ENCODE results near the gene BPIFB3. TPM values are rescaled to one million over a fixed set of nuclear protein-coding genes. Genes with fewer than 3 reads are reported as not detected.

Gene BPIFB3
- total RNA-seq, result not detected

GRCh38 chr20:33053291-33054106 lies at the start of gene BPIFB3:
TSS of gene BPIFB3 (plus strand) at chr20:33053903. CDS start at chr20:33055436, 1,533 bp downstream.

GRCh38 chr20:33004141-33004751 lies 49.5 kb upstream of the BPIFB3 start, which contains the start of gene SUN5:
TSS of gene SUN5 (minus strand) at chr20:33004433. CDS start at chr20:33004340, 93 bp downstream.

GRCh38 chr20:33007376-33008335 lies 46.0 kb upstream of the BPIFB3 start, which contains the start of gene BPIFB2:
TSS of gene BPIFB2 (plus strand) at chr20:33007704. CDS start at chr20:33008575, 871 bp downstream.

GRCh38 chr20:33031531-33031930 lies 22.2 kb upstream of the BPIFB3 start, which contains the start of gene BPIFB6:
TSS of gene BPIFB6 (plus strand) at chr20:33031648. CDS start at chr20:33031648, 0 bp downstream.

GRCh38 chr20:33079259-33079658 lies 25.6 kb downstream of the BPIFB3 start, which contains the start of gene BPIFB4:
TSS of gene BPIFB4 (plus strand) at chr20:33079643. CDS start at chr20:33081527, 1,884 bp downstream.

Other genes with a start within 250 kb of the BPIFB3 start
- gene MAPRE1, start 233.9 kb upstream of the BPIFB3 start, total RNA-seq, result 107 TPM
- gene EFCAB8, start 195.0 kb upstream of the BPIFB3 start, total RNA-seq, result not detected
- gene SUN5, start 49.5 kb upstream of the BPIFB3 start, total RNA-seq, result not detected
- gene BPIFB2, start 46.2 kb upstream of the BPIFB3 start, total RNA-seq, result not detected
- not detected for gene BPIFB6, start 22.3 kb upstream of the BPIFB3 start, total RNA-seq
- gene BPIFB4, start 25.7 kb downstream of the BPIFB3 start, total RNA-seq, result not detected
- gene BPIFA2, start 114.3 kb downstream of the BPIFB3 start, total RNA-seq, result not detected
- not detected for gene BPIFA3, start 163.4 kb downstream of the BPIFB3 start, total RNA-seq
- gene BPIFA1, start 182.1 kb downstream of the BPIFB3 start, total RNA-seq, result not detected
- not detected for gene BPIFB1, start 229.3 kb downstream of the BPIFB3 start, total RNA-seq

Measured in parietal lobe (tissue), 1 donor.